ENCODE data around the gene CDC42BPA.

The CDC42BPA gene

GRCh38 chr1:226979115-226979516, 339.2 kb downstream of the CDC42BPA start:
- no peak for DNase-seq (ENCODE audit: insufficient read length, low spot score)
- no peak for TF ChIP-seq CTCF (IDR thresholded peaks at IDR 0.05; ENCODE audit: insufficient read depth, missing control alignments)
- FAIRE-seq = no peak

DNA sequence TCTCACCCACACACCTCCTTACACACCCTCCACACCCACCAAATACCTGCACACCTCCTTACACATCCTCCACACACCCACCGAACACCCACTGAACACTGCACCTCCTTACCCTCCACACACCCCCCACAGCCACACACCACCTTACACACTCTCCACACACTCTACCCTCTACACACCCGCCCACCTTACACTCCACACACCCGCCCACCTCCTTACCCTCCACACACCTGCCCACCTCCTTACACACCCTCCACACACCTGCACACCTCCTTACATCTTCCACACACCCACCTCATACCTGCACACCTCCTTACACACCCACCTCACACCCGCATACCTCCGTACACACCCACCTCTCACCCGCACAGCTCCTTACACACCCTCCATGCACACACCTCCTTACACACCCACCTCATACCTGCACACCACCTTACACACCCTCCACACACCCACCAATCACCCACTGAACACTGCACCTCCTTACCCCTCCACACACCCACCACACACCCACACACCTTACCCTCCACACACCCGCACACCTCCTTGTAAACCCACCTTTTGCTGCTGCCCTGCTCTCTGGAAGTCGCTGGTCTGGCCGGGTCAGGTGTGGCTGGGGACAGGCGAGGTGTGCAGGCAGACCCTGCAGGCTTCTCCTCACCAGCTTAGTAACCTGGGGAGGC, 339.7 kb downstream of the CDC42BPA start:
- FAIRE-seq (no peak), DNase-seq (ENCODE audit: insufficient read length, low spot score) (no peak)
- TF ChIP-seq CTCF (IDR thresholded peaks at IDR 0.05; ENCODE audit: insufficient read depth, missing control alignments) = no peak

DNA sequence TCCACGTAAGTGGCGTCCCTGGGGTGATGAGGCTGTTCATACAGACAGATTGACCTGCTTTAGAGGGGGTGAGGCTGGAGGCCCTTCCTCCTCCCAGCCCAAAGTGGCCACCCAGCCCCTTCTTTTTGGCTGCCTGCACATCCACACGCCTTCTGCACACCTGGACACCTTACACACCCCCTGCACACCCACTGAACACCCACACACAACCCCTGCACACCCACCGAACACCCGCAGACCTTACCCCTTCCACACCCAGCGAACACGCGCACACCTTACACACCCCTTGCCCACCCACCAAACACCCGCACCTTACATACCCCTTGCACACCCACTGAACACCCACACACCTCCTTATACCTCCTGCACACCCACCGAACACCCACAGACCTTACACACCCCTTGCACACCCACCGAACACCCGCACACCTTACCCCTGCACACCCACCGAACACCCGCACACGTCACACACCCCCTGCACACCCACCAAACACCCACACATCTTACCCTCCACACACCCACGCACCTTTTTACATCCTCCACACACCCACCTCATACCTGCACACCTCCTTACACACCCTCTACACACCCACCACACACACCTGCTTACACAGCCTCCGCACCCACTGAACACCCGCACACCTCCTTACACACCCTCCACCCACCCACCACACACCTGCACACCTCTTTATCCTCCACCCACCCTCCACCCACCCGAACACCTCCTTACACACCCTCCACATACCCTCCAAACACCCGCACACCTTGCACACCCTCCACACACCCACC, 340.5 kb downstream of the CDC42BPA start:
- no peak for FAIRE-seq
- no peak for TF ChIP-seq CTCF (IDR thresholded peaks at IDR 0.05; ENCODE audit: insufficient read depth, missing control alignments)

DNA sequence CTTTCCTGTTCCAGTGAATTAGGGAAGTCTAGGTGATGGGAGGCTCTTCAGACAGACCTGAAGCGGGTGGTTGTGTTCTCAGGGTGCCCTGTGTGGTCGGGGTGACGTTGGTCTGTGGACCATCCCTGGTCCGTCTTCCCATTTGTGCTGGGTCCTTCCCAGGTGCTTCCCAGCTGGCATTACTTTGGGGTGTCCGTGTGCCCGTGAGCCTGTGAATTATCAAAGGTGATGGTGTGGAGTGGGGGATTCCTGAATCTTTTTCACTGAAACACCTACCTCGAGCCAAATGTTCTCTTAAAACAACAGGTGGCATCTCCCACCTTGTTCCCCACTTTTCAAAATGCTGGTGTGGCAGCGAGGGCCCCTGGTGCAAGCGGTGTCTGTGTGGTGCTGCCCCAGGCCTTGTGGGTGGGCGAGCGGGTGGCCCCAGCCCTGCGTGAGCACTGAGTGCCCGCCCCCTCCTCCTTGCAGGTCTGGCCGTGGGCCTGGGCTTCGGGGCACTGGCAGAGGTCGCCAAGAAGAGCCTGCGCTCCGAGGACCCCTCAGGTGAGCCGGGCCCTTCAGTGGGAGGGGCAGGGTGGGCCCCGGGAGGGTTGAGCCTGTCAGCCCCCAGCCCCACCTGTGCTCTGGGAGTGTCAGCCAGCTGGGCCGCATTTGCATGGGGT, 341.2 kb downstream of the CDC42BPA start:
- TF ChIP-seq CTCF (IDR thresholded peaks at IDR 0.05; ENCODE audit: insufficient read depth, missing control alignments) = no peak
- no peak for DNase-seq (ENCODE audit: insufficient read length, low spot score)
- no peak for FAIRE-seq

More for the DNA sequence above, 340.5 kb downstream of the CDC42BPA start:
- no peak for DNase-seq (ENCODE audit: insufficient read length, low spot score)

GRCh38 chr1:226976276-226976977, 341.9 kb downstream of the CDC42BPA start:
- TF ChIP-seq CTCF (IDR thresholded peaks at IDR 0.05; ENCODE audit: insufficient read depth, missing control alignments) = no peak
- FAIRE-seq = no peak
- DNase-seq (ENCODE audit: insufficient read length, low spot score) = no peak

DNA sequence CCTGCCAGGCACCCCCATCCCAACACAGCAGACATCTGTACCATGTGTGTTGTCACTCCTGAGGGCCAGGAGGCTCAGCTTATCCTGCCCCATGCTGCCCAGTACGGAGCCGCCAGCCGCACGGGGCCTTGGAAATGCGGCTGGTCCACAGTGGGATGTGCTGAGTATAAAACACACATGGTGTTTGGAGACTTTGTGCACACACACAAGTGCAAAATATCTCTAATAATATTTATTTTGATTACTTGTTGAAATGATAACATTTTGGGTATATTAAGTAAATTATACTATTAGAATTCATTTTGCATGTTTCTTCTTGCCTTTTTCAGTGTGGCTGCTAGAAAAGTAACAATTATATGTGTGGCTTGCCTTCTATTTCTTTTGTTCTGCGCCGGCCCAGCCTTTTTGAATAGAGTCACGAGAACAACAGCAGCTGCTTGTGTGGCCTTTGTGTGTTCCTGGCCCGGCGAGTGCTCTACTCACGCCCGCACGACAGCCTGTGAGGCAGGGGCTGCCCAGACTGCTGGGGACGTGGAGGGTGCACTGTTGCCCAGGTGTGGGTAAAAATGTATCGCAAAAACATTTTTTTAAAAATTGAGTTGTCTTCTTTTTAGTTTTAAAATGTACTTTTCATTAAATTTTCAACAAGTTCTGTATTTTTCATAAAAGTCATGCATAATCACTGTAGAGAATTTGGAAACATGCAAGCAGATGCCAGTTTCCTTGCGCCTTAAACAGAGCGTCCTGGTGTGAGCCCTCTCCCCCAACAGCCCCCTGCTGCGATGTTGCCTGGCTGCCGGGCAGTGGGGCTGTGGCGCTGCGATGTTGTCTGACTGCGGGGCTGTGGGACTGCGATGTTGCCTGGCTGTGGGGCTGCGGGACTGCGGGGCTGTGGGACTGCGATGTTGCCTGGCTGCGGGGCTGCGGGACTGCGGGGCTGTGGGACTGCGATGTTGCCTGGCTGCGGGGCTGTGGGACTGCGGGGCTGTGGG, 342.7 kb downstream of the CDC42BPA start:
- DNase-seq (ENCODE audit: insufficient read length, low spot score) (no peak), FAIRE-seq (no peak)
- no peak for TF ChIP-seq CTCF (IDR thresholded peaks at IDR 0.05; ENCODE audit: insufficient read depth, missing control alignments)
